Measurements from ENCODE around the gene SCARF1. TPM values are rescaled to one million over a fixed set of nuclear protein-coding genes. Genes with fewer than 3 reads are reported as not detected.

Gene SCARF1
- total RNA-seq, 1 experiment from 2014 or later = 0.06 TPM

- no peak for DNase-seq (ENCODE audit: low spot score)
Observed at GRCh38 chr17:1598399-1599095, 47.0 kb downstream of the SCARF1 start.

DNA sequence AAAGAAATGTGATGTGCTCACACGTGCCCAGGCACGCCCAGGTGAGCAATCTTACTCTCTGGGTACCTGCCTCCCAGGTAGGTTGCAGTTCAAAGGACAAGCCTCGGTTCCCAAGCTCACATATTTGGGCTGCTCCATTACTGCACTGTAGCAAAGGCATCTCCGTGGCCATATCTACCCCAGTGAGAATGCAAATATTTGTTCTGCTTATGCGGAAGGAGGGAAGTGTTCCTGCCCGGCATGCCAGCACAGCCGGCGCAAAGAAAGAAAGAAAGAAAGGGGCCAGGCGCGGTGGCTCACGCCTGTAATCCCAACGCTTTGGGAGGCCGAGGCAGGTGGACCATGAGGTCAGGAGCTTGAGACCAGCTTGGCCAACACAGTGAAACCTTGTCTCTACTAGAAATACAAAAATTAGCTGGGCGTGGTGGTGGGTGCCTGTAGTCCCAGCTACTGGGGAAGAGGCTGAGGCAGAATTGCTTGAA is 47.6 kb downstream of the SCARF1 start:
- no peak for DNase-seq (ENCODE audit: low spot score)

GRCh38 chr17:1593630-1593931 is 52.0 kb downstream of the SCARF1 start:
- no peak for DNase-seq (ENCODE audit: low spot score)

DNA sequence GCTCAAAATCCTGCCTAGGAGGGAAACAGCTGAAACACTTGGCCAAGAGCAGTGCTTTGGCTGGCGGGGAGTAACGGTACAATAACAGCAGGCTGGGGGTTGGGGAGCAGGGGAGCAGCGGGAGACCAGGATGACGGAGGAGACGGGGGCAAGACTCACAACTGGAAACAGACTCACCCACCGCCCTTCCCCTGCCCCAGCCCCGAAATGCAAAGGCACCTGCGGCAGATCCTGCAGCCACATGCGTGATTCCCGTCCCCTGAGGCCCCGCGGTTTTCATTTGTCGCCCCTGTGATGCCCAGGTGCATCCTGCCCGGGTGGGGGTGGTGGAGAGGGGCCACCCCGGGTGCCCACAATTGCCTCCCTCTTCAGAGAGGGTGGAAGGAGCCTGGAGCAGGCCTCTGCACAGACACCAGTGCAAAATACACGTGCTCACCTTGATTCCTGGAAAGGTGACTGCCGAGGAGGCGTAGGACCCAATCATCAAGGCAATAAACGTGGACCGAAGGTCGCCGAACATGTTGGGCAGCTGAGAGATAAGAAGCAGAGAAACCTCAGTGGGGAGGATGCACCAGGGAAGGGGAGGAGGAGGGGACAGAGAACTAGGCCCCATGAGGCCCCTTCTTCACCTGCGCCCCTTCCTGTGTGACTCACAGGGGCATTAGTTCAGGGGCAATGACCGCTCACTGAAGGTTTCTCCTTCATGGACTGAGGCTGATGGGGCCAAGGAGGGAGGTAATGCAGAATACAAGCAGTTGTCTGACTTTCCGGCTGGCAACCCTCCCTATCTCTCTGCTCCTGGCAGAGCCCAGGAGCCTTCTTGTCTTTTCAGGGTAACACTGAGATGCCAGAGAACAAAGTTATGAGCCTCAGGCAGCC is 52.5 kb downstream of the SCARF1 start:
- no peak for DNase-seq (ENCODE audit: low spot score)

- no peak for DNase-seq (ENCODE audit: low spot score)
Observed at GRCh38 chr17:1591474-1592090, 54.0 kb downstream of the SCARF1 start.

DNA sequence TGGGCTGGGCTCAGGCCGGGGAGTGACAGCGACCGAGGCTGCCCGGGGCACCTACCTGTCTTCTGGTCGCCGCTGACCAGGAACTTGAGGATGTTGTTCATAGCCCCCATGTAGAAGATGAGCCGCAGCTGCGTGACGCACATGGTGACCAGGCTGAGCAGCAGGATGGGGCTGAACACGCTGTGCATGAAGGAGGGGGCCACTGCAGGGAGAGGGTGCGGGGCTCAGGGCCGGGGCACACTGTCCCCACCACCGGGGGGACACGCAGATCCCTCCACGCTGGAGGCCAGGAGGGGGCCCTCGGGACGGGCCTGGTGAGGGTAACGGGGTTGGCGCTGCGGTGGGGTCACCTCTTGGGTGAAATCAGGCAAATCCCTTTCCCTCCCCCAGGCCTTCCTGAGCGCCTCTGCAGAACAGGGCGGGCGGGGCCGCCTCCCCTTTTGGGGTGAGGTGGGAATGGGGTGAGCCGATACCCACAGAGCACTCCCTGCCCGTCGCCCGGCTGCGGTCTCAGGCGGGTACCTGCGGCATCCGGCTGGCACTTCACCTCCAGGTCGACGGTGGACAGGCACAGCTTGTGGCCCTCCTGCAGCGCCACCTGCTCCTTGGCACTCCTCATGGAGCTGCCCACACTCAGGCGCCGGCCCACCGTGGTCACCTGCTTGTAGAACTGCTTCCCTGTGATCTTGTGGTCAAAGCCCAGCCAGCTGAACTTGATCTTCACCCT is 54.6 kb downstream of the SCARF1 start:
- DNase-seq (ENCODE audit: low spot score) = no peak

- DNase-seq (ENCODE audit: low spot score) = peak; percentile 86
Observed at GRCh38 chr17:1590029-1590746, 55.3 kb downstream of the SCARF1 start.

GRCh38 chr17:1588821-1589585 is 56.5 kb downstream of the SCARF1 start:
- no peak for DNase-seq (ENCODE audit: low spot score)

- no peak for DNase-seq (ENCODE audit: low spot score)
Observed at GRCh38 chr17:1584167-1584566, 61.4 kb downstream of the SCARF1 start.

Other genes starting within 250 kb of the SCARF1 start
- gene YWHAE, start 245.5 kb downstream of the SCARF1 start, total RNA-seq (2014; rRNA removed; shearing (Covaris generic)) = 618 and 659 TPM in 2 replicates
- 70.9 and 80.5 TPM in 2 replicates for gene CRK, start 189.5 kb downstream of the SCARF1 start, total RNA-seq (2014; rRNA removed; shearing (Covaris generic))
- 53.1 and 53.4 TPM in 2 replicates for gene MYO1C, start 153.0 kb downstream of the SCARF1 start, total RNA-seq (2014; rRNA removed; shearing (Covaris generic))
- gene INPP5K, start 129.1 kb downstream of the SCARF1 start, total RNA-seq (2014; rRNA removed; shearing (Covaris generic)) = 34.1 and 47.0 TPM in 2 replicates
- 21.8 and 30.5 TPM in 2 replicates for gene PITPNA, start 82.9 kb downstream of the SCARF1 start, total RNA-seq (2014; rRNA removed; shearing (Covaris generic))
- 2.9 and 4.7 TPM in 2 replicates for gene SLC43A2, start 16.9 kb downstream of the SCARF1 start, total RNA-seq (2014; rRNA removed; shearing (Covaris generic))
- 3.2 and 4.9 TPM in 2 replicates for gene RILP, start 4.1 kb upstream of the SCARF1 start, total RNA-seq (2014; rRNA removed; shearing (Covaris generic))
- 77.5 and 84.5 TPM in 2 replicates for gene PRPF8, start 39.1 kb upstream of the SCARF1 start, total RNA-seq (2014; rRNA removed; shearing (Covaris generic))
- gene TLCD2, start 64.6 kb upstream of the SCARF1 start, total RNA-seq (2014; rRNA removed; shearing (Covaris generic)) = 1.2 and 1.4 TPM in 2 replicates
- gene WDR81, start 79.0 kb upstream of the SCARF1 start, total RNA-seq (2014; rRNA removed; shearing (Covaris generic)) = 10.1 and 10.5 TPM in 2 replicates
- not detected in 2 replicates for gene SERPINF2, start 97.1 kb upstream of the SCARF1 start, total RNA-seq (2014; rRNA removed; shearing (Covaris generic))
- 0.74 and 12.0 TPM in 2 replicates for gene SERPINF1, start 116.3 kb upstream of the SCARF1 start, total RNA-seq (2014; rRNA removed; shearing (Covaris generic))
- gene SMYD4, start 184.2 kb upstream of the SCARF1 start, total RNA-seq (2014; rRNA removed; shearing (Covaris generic)) = 7.9 and 8.5 TPM in 2 replicates
- gene RPA1, start 184.3 kb upstream of the SCARF1 start, total RNA-seq (2014; rRNA removed; shearing (Covaris generic)) = 29.0 and 40.3 TPM in 2 replicates

All from H4 (cell line).